Panc1 (cell line): ENCODE data around the gene INHA. TPM values are rescaled to one million over a fixed set of nuclear protein-coding genes. Genes with fewer than 3 reads are reported as not detected.

Source experiments
- ATAC-seq: fragments of 200-7000 bp; cut with Tn5 transposase; 2 replicates; pipeline ENCODE4 v1.9.1; 2020; ENCODE audit warnings: mild to moderate bottlenecking, moderate library complexity
- BruUV-seq: library from RNA; stranded (reverse); fragments of 400-500 nt; replicated peaks from 2 replicates; lab custom pipeline; 2021; lab: Mats Ljungman, UMichigan
- CTCF ChIA-PET: fragments of 300-600 bp; sonication (Branson Sonifier 250); formaldehyde crosslinking; loops from one replicate; lab custom pipeline; 2022; ENCODE audit warnings: antibody characterized with exemption; lab: Charles Lee
- POLR2A ChIA-PET: fragments of 300-600 bp; sonication (Branson Sonifier 250); formaldehyde crosslinking; loops from one replicate; lab custom pipeline; 2022; ENCODE audit warnings: antibody characterized with exemption; lab: Charles Lee
- DNase-seq: peaks from one replicate; pipeline ENCODE4 v3.0.0-alpha.2; 2010; ENCODE audit warnings: low read depth, low spot score
- H3K27ac ChIP-seq: 2 replicates; pipeline ENCODE4 v1.5.1; 2011; ENCODE audit warnings: mild to moderate bottlenecking, low read length, inconsistent platforms
- H3K27me3 ChIP-seq: fragments of 200-500 bp; sonication (Bioruptor generic); 2 replicates; pipeline ENCODE4 v1.6.0; 2014; ENCODE audit warnings: low read length, inconsistent platforms; ENCODE audit not compliant: control insufficient read depth, insufficient read depth
- H3K36me3 ChIP-seq: fragments of 200-500 bp; sonication (Bioruptor generic); 2 replicates; pipeline ENCODE4 v1.5.1; 2014; ENCODE audit warnings: inconsistent platforms, mild to moderate bottlenecking, low read length, moderate library complexity; ENCODE audit not compliant: control insufficient read depth, insufficient read depth
- H3K4me1 ChIP-seq: 2 replicates; pipeline ENCODE4 v1.5.1; 2011; ENCODE audit warnings: inconsistent platforms, mild to moderate bottlenecking, low read length, moderate library complexity; ENCODE audit not compliant: control insufficient read depth, insufficient read depth
- H3K4me3 ChIP-seq, 2 experiments: 2 replicates each; pipeline ENCODE4 v1.5.1; 2011 to 2012; ENCODE audit warnings: low read depth in 2 of 2, low read length in 2 of 2, mild to moderate bottlenecking in 2 of 2, inconsistent platforms in 1 of 2, moderate library complexity in 1 of 2
- H3K9me3 ChIP-seq: fragments of 200-500 bp; sonication (Bioruptor generic); 2 replicates; pipeline ENCODE4 v1.5.1; 2014; ENCODE audit warnings: low read depth, mild to moderate bottlenecking, inconsistent platforms, low read length, moderate library complexity; ENCODE audit not compliant: control insufficient read depth, insufficient read depth
- CTCF ChIP-seq: fragments of 450-650 bp; IDR thresholded peaks from 2 replicates; pipeline ENCODE4 v1.5.1; 2017; ENCODE audit warnings: mild to moderate bottlenecking
- POLR2AphosphoS5 ChIP-seq: IDR thresholded peaks from 2 replicates; pipeline ENCODE4 v1.6.1; 2012; ENCODE audit warnings: mild to moderate bottlenecking, low read depth, low read length, moderate library complexity
- REST ChIP-seq, 2 experiments: IDR thresholded peaks; 2 replicates each; pipeline ENCODE4 v1.6.1; 2011 to 2012; ENCODE audit warnings: low read depth in 2 of 2, control low read depth in 1 of 2, low read length in 1 of 2, mild to moderate bottlenecking in 1 of 2, moderate library complexity in 1 of 2; ENCODE audit not compliant: insufficient read depth in 1 of 2
- SIN3A ChIP-seq: IDR thresholded peaks from 2 replicates; pipeline ENCODE4 v1.6.1; 2012; ENCODE audit warnings: low read depth, mild to moderate bottlenecking, low read length, moderate library complexity, borderline replicate concordance; ENCODE audit not compliant: insufficient read depth
- TCF7L2 ChIP-seq: IDR thresholded peaks from 2 replicates; pipeline ENCODE4 v1.6.1; 2011; ENCODE audit warnings: mild to moderate bottlenecking, low read depth, low read length, inconsistent platforms
- in situ Hi-C: cut with HindIII; loops from 2 replicates; pipeline ENCODE4 v1.10.0; 2016; ENCODE audit warnings: low sequenced_read_pairs, low pct_unique_long_range_greater_than_20kb
- intact Hi-C: fragments of 100-400 bp; cut with micrococcal nuclease; formaldehyde crosslinking; loops from one replicate; pipeline ENCODE4 v1.10.0; 2022; ENCODE audit not compliant: unreplicated experiment
- total RNA-seq: library from RNA; stranded (reverse); gene quantifications from one replicate; pipeline ENCODE4 v1.2.1, GENCODE V29; 2021; ENCODE audit not compliant: unreplicated experiment

The INHA gene
- total RNA-seq, 1 experiment from 2014 or later: 1.2 TPM

- Histone ChIP-seq H3K27me3 (no peaks in the 10 kb centered on the region), H3K4me1 (peaks cover 16% of the 10 kb centered on the region), H3K4me3 (no peak overlapping the region), H3K27ac (no peak overlapping the region), H3K36me3 (no peaks in the 10 kb centered on the region), H3K9me3 (no peaks in the 10 kb centered on the region)
- no peak for TF ChIP-seq REST (IDR thresholded peaks at IDR 0.05; ENCODE audit: insufficient read depth in 1 of 2, low read depth in 2 of 2, low read length in 1 of 2)
- no peak for TF ChIP-seq POLR2AphosphoS5
- TF ChIP-seq TCF7L2: no peak
- no peak for TF ChIP-seq SIN3A
- TF ChIP-seq CTCF: no peak
- no TSS peak for BruUV-seq
- DNase-seq (no peak), ATAC-seq (no peak)
- ChIA-PET CTCF (no interaction called here), POLR2A (no interaction called here)
- intact Hi-C loops (no loop called here), in situ Hi-C loops (no loop called here)
These were observed 4.2 kb upstream of the INHA start for GRCh38 chr2:219567791-219568361.

GRCh38 chr2:219569041-219569440, 3.1 kb upstream of the INHA start:
- ATAC-seq: no peak
- Histone ChIP-seq H3K4me1 (peaks cover 16% of the 10 kb centered on the region), H3K4me3 (no peak overlapping the region), H3K27ac (no peak overlapping the region), H3K9me3 (no peaks in the 10 kb centered on the region), H3K27me3 (no peaks in the 10 kb centered on the region), H3K36me3 (no peaks in the 10 kb centered on the region)
- ChIA-PET CTCF (interaction anchor here (0.5 kb wide), 1 partner anchor 9 kb away, joined by 6 read pairs; no protein-coding TSS in a partner anchor), POLR2A (no interaction called here)
- in situ Hi-C loops: no loop called here
- intact Hi-C loops: no loop called here
- no TSS peak for BruUV-seq
- no peak for DNase-seq
- TF ChIP-seq REST (IDR thresholded peaks at IDR 0.05; ENCODE audit: insufficient read depth in 1 of 2, low read depth in 2 of 2, low read length in 1 of 2): no peak
- no peak for TF ChIP-seq TCF7L2
- TF ChIP-seq POLR2AphosphoS5: no peak
- TF ChIP-seq SIN3A: no peak
